HepG2 (cell line): ENCODE data around the gene SPATA33. TPM values are rescaled to one million over a fixed set of nuclear protein-coding genes. Genes with fewer than 3 reads are reported as not detected.
A peak's percentile ranks its signal among the peaks of the same experiment; 100 is the strongest.

Experiments used
- KDM1A ChIP-seq: IDR thresholded peaks from 2 replicates; pipeline ENCODE4 v1.6.1; 2016; ENCODE audit warnings: missing compliant biosample characterization
- MED8 ChIP-seq: sonication (generic); formaldehyde crosslinking; IDR thresholded peaks from 2 replicates; pipeline ENCODE4 v1.8.1; 2023; ENCODE audit warnings: mild to moderate bottlenecking, missing genetic modification reagents; ENCODE audit not compliant: insufficient replicate concordance
- RBAK ChIP-seq: sonication (generic); formaldehyde crosslinking; IDR thresholded peaks from 2 replicates; pipeline ENCODE4 v1.5.1; 2020; ENCODE audit warnings: mild to moderate bottlenecking, missing genetic modification reagents
- SATB2 ChIP-seq: sonication (generic); formaldehyde crosslinking; IDR thresholded peaks from 2 replicates; pipeline ENCODE4 v1.5.0; 2020; ENCODE audit warnings: missing genetic modification reagents
- ZNF234 ChIP-seq: sonication (generic); formaldehyde crosslinking; conservative IDR thresholded peaks from 2 replicates; pipeline ENCODE4 v1.5.1; 2020; ENCODE audit warnings: mild to moderate bottlenecking, missing genetic modification reagents
- ZNF331 ChIP-seq: sonication (generic); formaldehyde crosslinking; IDR thresholded peaks from 2 replicates; pipeline ENCODE4 v1.4.0; 2020; ENCODE audit warnings: missing genetic modification reagents
- ZNF451 ChIP-seq: sonication (generic); formaldehyde crosslinking; IDR thresholded peaks from 2 replicates; pipeline ENCODE4 v1.5.0; 2020; ENCODE audit warnings: mild to moderate bottlenecking, missing genetic modification reagents
- ZNF720 ChIP-seq: sonication (generic); formaldehyde crosslinking; IDR thresholded peaks from 2 replicates; pipeline ENCODE4 v1.4.0; 2020; ENCODE audit warnings: missing genetic modification reagents
- polyA plus RNA-seq, 8 experiments: library from polyadenylated mRNA; depleted of rRNA in 3 of 8; stranded (reverse) in 7 of 8; unstranded in 1 of 8; fragments of >200 nt; fragmentation: Illumina TruSeq in 4 of 8; extraction: Trizol in 4 of 8; gene quantifications; 2 replicates each; pipeline versions ENCODE4 v1.2.1 to v1.2.3, GENCODE V29; 2011 to 2016; ENCODE audit warnings: low read depth in 4 of 8, missing spikeins in 1 of 8, mixed read lengths in 1 of 8; ENCODE audit not compliant: insufficient read depth in 1 of 8
- total RNA-seq, 5 experiments: library from RNA; depleted of rRNA; stranded (reverse); fragments of >200 nt; fragmentation: Illumina TruSeq; extraction: Trizol; gene quantifications; 2 replicates each; pipeline ENCODE4 v1.2.3, GENCODE V29; 2016; ENCODE audit warnings: low read depth in 1 of 5
- TF ChIP-seq, protein P1 (sequence below), 2 experiments: sonication (generic) in 1 of 2; formaldehyde crosslinking in 1 of 2; IDR thresholded peaks; 2 replicates each; pipeline versions ENCODE4 v1.4.0 to v1.6.1; 2018 to 2020; ENCODE audit warnings: missing genetic modification reagents in 2 of 2, borderline replicate concordance in 1 of 2, low read depth in 1 of 2, mild to moderate bottlenecking in 1 of 2, missing biosample characterization in 1 of 2
- TF ChIP-seq, protein P2 (sequence below): sonication (generic); formaldehyde crosslinking; IDR thresholded peaks from 2 replicates; pipeline ENCODE4 v1.8.0; 2022; ENCODE audit warnings: mild to moderate bottlenecking, missing genetic modification reagents
- TF ChIP-seq, protein P3 (sequence below): sonication (generic); formaldehyde crosslinking; IDR thresholded peaks from 2 replicates; pipeline ENCODE4 v1.5.1; 2020; ENCODE audit warnings: missing genetic modification reagents, mild to moderate bottlenecking, borderline replicate concordance
- TF ChIP-seq, protein P4 (sequence below): sonication (generic); formaldehyde crosslinking; IDR thresholded peaks from 2 replicates; pipeline ENCODE4 v1.5.0; 2020; ENCODE audit warnings: missing genetic modification reagents, mild to moderate bottlenecking, borderline replicate concordance
- TF ChIP-seq, protein P5 (sequence below): sonication (generic); formaldehyde crosslinking; conservative IDR thresholded peaks from 2 replicates; pipeline ENCODE4 v1.8.0; 2022; ENCODE audit warnings: mild to moderate bottlenecking, moderate library complexity, missing genetic modification reagents
- TF ChIP-seq, protein P6 (sequence below): sonication (generic); formaldehyde crosslinking; conservative IDR thresholded peaks from 2 replicates; pipeline ENCODE4 v1.4.0; 2020; ENCODE audit warnings: missing genetic modification reagents
- TF ChIP-seq, protein P7 (sequence below): sonication (generic); formaldehyde crosslinking; IDR thresholded peaks from 2 replicates; pipeline ENCODE4 v1.4.0; 2020; ENCODE audit warnings: mild to moderate bottlenecking, missing genetic modification reagents

The SPATA33 gene
- total and polyA plus RNA-seq, 2 of the 13 experiments (the other 11 are each of a cell fraction or from before 2014, with no cell fraction given) = 5.7 to 11.0 TPM

DNA sequence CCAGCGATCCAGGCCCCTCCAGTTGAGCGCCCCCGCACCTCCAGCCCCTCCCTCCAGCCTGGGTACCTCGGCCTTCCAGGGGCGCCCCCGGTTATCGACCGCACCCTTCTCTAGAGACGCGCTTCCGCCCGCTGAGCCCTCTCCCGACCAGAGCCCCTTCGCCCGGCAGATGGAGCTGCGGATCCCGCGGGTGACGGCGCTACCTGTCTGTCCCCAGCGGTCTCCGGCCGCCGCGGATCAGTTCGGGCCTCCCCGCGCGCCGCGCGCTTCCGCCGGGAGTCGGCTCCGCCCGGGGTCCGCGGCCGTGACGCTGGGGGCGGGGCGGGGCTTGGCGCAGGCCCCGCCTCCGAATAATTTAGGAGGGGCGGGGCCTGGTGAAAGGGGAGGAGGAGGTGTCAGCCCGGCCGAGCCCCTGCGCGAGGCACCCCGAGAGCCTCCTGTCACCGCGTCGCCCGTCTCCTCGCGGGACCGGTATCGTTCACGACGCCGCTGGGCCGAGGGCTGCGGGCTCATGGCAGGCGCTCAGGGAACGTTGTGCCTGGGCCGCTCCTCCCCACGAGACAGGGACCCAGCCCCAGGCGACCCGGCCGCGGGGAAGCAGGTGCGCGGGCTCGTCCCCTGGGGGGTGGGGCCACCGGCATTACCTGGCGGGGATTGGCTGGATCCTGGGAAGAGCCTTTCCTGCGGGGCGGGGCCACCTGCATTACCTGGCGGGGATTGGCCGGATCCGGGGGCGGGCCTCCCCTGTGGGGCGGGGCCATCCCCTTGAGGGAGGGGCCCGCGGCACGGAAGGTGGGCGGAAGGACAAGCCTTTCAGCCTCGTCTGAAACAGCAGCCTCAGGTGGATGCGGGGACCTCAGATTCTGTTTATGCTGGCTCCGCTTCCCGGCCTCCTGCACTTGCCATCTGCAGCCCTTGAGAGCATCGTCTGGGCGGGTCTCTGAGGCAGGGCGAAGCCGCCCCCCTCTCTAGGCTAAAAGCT, 44.1 kb downstream of the SPATA33 start, which contains the start of gene SPATA2L (continued):
- TF ChIP-seq KDM1A (no peak), RBAK (CRISPR knock-in tag) (no peak), ZNF720 (no peak), ZNF451 (CRISPR knock-in tag) (peak; percentile 62), ZNF234 (CRISPR knock-in tag) (no peak), SATB2 (CRISPR knock-in tag) (peak; percentile 51; the same call in 1 of the 2 replicates), MED8 (peak; percentile 8), ZNF331 (CRISPR knock-in tag) (no peak)
- TF ChIP-seq, protein P1, sequence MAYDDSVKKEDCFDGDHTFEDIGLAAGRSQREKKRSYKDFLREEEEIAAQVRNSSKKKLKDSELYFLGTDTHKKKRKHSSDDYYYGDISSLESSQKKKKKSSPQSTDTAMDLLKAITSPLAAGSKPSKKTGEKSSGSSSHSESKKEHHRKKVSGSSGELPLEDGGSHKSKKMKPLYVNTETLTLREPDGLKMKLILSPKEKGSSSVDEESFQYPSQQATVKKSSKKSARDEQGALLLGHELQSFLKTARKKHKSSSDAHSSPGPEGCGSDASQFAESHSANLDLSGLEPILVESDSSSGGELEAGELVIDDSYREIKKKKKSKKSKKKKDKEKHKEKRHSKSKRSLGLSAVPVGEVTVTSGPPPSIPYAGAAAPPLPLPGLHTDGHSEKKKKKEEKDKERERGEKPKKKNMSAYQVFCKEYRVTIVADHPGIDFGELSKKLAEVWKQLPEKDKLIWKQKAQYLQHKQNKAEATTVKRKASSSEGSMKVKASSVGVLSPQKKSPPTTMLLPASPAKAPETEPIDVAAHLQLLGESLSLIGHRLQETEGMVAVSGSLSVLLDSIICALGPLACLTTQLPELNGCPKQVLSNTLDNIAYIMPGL (CRISPR knock-in tag; IDR thresholded peaks at IDR 0.05; ENCODE audit: borderline replicate concordance in 1 of 2, low read depth in 1 of 2) = peak; percentile 38 to 58; a peak in 3 of 4 replicates
- TF ChIP-seq, protein P2, sequence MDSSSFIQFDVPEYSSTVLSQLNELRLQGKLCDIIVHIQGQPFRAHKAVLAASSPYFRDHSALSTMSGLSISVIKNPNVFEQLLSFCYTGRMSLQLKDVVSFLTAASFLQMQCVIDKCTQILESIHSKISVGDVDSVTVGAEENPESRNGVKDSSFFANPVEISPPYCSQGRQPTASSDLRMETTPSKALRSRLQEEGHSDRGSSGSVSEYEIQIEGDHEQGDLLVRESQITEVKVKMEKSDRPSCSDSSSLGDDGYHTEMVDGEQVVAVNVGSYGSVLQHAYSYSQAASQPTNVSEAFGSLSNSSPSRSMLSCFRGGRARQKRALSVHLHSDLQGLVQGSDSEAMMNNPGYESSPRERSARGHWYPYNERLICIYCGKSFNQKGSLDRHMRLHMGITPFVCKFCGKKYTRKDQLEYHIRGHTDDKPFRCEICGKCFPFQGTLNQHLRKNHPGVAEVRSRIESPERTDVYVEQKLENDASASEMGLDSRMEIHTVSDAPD (CRISPR knock-in tag) = 0 out of 2 replicates have a peak, but pooled peaks have one; percentile 40
- TF ChIP-seq, protein P3, sequence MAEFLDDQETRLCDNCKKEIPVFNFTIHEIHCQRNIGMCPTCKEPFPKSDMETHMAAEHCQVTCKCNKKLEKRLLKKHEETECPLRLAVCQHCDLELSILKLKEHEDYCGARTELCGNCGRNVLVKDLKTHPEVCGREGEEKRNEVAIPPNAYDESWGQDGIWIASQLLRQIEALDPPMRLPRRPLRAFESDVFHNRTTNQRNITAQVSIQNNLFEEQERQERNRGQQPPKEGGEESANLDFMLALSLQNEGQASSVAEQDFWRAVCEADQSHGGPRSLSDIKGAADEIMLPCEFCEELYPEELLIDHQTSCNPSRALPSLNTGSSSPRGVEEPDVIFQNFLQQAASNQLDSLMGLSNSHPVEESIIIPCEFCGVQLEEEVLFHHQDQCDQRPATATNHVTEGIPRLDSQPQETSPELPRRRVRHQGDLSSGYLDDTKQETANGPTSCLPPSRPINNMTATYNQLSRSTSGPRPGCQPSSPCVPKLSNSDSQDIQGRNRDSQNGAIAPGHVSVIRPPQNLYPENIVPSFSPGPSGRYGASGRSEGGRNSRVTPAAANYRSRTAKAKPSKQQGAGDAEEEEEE (CRISPR knock-in tag) = no peak
- TF ChIP-seq, protein P4, sequence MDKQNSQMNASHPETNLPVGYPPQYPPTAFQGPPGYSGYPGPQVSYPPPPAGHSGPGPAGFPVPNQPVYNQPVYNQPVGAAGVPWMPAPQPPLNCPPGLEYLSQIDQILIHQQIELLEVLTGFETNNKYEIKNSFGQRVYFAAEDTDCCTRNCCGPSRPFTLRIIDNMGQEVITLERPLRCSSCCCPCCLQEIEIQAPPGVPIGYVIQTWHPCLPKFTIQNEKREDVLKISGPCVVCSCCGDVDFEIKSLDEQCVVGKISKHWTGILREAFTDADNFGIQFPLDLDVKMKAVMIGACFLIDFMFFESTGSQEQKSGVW (CRISPR knock-in tag) = no peak
- TF ChIP-seq, protein P5, sequence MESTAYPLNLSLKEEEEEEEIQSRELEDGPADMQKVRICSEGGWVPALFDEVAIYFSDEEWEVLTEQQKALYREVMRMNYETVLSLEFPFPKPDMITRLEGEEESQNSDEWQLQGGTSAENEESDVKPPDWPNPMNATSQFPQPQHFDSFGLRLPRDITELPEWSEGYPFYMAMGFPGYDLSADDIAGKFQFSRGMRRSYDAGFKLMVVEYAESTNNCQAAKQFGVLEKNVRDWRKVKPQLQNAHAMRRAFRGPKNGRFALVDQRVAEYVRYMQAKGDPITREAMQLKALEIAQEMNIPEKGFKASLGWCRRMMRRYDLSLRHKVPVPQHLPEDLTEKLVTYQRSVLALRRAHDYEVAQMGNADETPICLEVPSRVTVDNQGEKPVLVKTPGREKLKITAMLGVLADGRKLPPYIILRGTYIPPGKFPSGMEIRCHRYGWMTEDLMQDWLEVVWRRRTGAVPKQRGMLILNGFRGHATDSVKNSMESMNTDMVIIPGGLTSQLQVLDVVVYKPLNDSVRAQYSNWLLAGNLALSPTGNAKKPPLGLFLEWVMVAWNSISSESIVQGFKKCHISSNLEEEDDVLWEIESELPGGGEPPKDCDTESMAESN (CRISPR knock-in tag) = no peak
- TF ChIP-seq, protein P6, sequence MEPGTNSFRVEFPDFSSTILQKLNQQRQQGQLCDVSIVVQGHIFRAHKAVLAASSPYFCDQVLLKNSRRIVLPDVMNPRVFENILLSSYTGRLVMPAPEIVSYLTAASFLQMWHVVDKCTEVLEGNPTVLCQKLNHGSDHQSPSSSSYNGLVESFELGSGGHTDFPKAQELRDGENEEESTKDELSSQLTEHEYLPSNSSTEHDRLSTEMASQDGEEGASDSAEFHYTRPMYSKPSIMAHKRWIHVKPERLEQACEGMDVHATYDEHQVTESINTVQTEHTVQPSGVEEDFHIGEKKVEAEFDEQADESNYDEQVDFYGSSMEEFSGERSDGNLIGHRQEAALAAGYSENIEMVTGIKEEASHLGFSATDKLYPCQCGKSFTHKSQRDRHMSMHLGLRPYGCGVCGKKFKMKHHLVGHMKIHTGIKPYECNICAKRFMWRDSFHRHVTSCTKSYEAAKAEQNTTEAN (CRISPR knock-in tag) = 0 out of 2 replicates have a peak, but pooled peaks have one; percentile 37
- TF ChIP-seq, protein P7, sequence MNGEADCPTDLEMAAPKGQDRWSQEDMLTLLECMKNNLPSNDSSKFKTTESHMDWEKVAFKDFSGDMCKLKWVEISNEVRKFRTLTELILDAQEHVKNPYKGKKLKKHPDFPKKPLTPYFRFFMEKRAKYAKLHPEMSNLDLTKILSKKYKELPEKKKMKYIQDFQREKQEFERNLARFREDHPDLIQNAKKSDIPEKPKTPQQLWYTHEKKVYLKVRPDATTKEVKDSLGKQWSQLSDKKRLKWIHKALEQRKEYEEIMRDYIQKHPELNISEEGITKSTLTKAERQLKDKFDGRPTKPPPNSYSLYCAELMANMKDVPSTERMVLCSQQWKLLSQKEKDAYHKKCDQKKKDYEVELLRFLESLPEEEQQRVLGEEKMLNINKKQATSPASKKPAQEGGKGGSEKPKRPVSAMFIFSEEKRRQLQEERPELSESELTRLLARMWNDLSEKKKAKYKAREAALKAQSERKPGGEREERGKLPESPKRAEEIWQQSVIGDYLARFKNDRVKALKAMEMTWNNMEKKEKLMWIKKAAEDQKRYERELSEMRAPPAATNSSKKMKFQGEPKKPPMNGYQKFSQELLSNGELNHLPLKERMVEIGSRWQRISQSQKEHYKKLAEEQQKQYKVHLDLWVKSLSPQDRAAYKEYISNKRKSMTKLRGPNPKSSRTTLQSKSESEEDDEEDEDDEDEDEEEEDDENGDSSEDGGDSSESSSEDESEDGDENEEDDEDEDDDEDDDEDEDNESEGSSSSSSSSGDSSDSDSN (CRISPR knock-in tag) = peak; percentile 74
